Kidney (tissue), 14 donors: ENCODE results near the gene YPEL3. TPM values are rescaled to one million over a fixed set of nuclear protein-coding genes. Genes with fewer than 3 reads are reported as not detected.

Source experiments
- DNase-seq, 5 donors: peaks; one replicate each; pipeline ENCODE4 v3.0.0-alpha.2; 2013 to 2020
- FAIRE-seq: peaks from 2 replicates; lab custom pipeline; 2012; peaks lifted over from hg19 to GRCh38; lab: Jason Lieb, UNC
- H3K27ac ChIP-seq, 2 donors: one replicate each; pipeline ENCODE4 v1.7.0; 2013; ENCODE audit warnings: low read depth in 2 of 2, low read length in 2 of 2, inconsistent platforms in 1 of 2
- H3K27me3 ChIP-seq: one replicate; pipeline ENCODE4 v1.7.1; 2013; ENCODE audit warnings: low read length, inconsistent platforms; ENCODE audit not compliant: control insufficient read depth, insufficient read depth
- H3K36me3 ChIP-seq, 3 donors: one replicate each; pipeline versions ENCODE4 v1.7.0 to v1.7.1; 2013; ENCODE audit warnings: low read length in 3 of 3, control low read depth in 1 of 3, inconsistent platforms in 1 of 3; ENCODE audit not compliant: insufficient read depth in 3 of 3, control insufficient read depth in 2 of 3
- H3K4me1 ChIP-seq, 3 donors: one replicate each; pipeline versions ENCODE4 v1.7.0 to v1.7.1; 2013; ENCODE audit warnings: low read length in 3 of 3, inconsistent platforms in 1 of 3, low read depth in 1 of 3; ENCODE audit not compliant: control insufficient read depth in 2 of 3, insufficient read depth in 2 of 3
- H3K4me3 ChIP-seq, 3 donors: one replicate each; pipeline versions ENCODE4 v1.7.0 to v1.8.1; 2013; ENCODE audit warnings: low read length in 3 of 3, control low read depth in 1 of 3, inconsistent platforms in 1 of 3
- H3K9ac ChIP-seq, 3 donors: one replicate each; pipeline versions ENCODE4 v1.7.0 to v1.7.1; 2013; ENCODE audit warnings: low read length in 3 of 3, control low read depth in 1 of 3, inconsistent platforms in 1 of 3
- H3K9me3 ChIP-seq, 3 donors: one replicate each; pipeline versions ENCODE4 v1.7.0 to v1.7.1; 2013; ENCODE audit warnings: low read length in 3 of 3, control low read depth in 1 of 3, inconsistent platforms in 1 of 3; ENCODE audit not compliant: control insufficient read depth in 2 of 3, insufficient read depth in 1 of 3
- intact Hi-C: fragments of 100-400 bp; cut with DNase I; formaldehyde crosslinking; loops from one replicate; pipeline ENCODE4 v1.11.1; 2022
- polyA plus RNA-seq: library from polyadenylated mRNA; stranded (reverse); fragments of 350-450 nt; fragmentation: Illumina TruSeq; extraction: RNeasy Lipid Tissue Mini Kit (QIAGEN cat#74804); gene quantifications from one replicate; pipeline ENCODE4 v1.2.3, GENCODE V29; 2014; ENCODE audit warnings: low read depth, low replicate concordance; ENCODE audit not compliant: insufficient read depth
- total RNA-seq: library from RNA; stranded (reverse); fragmentation: NEBNext Ultra II Directional; extraction: Animal tissue kit (Norgen Biotek cat#: 25700); gene quantifications from one replicate; pipeline ENCODE4 v1.2.1, GENCODE V29; 2021
- TF ChIP-seq, protein P1 (sequence below): IDR thresholded peaks from 3 replicates; pipeline ENCODE4 v1.5.1; 2012; ENCODE audit warnings: mild to moderate bottlenecking, moderate library complexity, borderline replicate concordance; ENCODE audit not compliant: insufficient read depth; ENCODE audit errors: extremely low read depth
- donor health status: control.
- donor health status: control.
- donor health status: control.
- donor health status: control.
- donor health status: control.
- donor health status: DM: yes; HTN: yes; CAD: no.
- donor health status: Normal renal cell carcinoma (clear cell type).

The YPEL3 gene
- total and polyA plus RNA-seq, 2 donors from 2014 or later, result 40.0 to 107 TPM

DNA sequence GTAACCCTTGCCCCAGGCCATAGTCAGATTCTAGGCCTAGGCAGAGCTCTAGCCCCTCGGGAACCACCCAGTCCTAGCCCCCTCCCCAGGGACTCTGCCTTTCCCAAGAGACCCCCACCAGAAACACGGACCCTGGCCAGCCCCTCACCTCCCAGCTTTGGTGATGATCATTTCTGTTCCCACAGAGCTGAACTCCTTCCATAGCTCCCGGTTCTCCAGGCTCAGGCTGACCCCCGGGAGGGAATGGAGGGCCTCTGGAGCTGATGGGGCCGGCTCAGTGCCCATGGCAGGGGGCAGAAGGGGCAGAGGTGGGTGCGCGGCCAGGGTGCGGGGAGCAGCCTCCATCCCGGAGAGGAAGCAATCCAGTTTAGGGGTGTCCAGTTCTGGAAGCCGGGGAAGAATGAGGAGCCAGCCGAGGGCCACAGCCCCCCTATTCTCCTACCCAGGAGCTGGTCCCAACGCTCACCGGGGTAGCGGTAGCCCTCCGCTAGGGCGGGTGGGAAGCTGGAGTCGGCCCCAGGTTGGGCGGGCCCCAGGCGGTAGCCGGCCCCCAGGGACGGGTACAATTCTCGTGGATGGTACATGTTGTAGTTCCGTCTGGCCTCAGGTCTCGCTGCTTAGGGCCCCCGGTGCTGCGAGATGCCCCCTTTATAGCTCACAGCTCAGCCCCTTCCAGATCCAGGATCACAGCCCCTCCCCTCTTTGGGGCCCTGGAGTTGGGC, 5.2 kb downstream of the YPEL3 start:
- no peak overlapping the region for H3K4me3 ChIP-seq
- intact Hi-C loops, result no loop called here
- TF ChIP-seq, protein P1, sequence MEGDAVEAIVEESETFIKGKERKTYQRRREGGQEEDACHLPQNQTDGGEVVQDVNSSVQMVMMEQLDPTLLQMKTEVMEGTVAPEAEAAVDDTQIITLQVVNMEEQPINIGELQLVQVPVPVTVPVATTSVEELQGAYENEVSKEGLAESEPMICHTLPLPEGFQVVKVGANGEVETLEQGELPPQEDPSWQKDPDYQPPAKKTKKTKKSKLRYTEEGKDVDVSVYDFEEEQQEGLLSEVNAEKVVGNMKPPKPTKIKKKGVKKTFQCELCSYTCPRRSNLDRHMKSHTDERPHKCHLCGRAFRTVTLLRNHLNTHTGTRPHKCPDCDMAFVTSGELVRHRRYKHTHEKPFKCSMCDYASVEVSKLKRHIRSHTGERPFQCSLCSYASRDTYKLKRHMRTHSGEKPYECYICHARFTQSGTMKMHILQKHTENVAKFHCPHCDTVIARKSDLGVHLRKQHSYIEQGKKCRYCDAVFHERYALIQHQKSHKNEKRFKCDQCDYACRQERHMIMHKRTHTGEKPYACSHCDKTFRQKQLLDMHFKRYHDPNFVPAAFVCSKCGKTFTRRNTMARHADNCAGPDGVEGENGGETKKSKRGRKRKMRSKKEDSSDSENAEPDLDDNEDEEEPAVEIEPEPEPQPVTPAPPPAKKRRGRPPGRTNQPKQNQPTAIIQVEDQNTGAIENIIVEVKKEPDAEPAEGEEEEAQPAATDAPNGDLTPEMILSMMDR, result no peak
- H3K36me3 ChIP-seq, result peaks cover 4 to 10% (median 5%) of the 10 kb centered on the region in 3 donors
- H3K9me3 ChIP-seq, result no peaks in the 10 kb centered on the region
- peak overlapping the region in 1 of 3 donors; percentile 67 for H3K9ac ChIP-seq
- DNase-seq (peak in 1 of 5 donors; percentile 75), FAIRE-seq (no peak)
- H3K27me3 ChIP-seq, result no peaks in the 10 kb centered on the region
- peaks cover 0 to 26% (median 16%) of the 10 kb centered on the region in 3 donors for H3K4me1 ChIP-seq
- peak overlapping the region; percentile 3 to 76 for H3K27ac ChIP-seq

DNA sequence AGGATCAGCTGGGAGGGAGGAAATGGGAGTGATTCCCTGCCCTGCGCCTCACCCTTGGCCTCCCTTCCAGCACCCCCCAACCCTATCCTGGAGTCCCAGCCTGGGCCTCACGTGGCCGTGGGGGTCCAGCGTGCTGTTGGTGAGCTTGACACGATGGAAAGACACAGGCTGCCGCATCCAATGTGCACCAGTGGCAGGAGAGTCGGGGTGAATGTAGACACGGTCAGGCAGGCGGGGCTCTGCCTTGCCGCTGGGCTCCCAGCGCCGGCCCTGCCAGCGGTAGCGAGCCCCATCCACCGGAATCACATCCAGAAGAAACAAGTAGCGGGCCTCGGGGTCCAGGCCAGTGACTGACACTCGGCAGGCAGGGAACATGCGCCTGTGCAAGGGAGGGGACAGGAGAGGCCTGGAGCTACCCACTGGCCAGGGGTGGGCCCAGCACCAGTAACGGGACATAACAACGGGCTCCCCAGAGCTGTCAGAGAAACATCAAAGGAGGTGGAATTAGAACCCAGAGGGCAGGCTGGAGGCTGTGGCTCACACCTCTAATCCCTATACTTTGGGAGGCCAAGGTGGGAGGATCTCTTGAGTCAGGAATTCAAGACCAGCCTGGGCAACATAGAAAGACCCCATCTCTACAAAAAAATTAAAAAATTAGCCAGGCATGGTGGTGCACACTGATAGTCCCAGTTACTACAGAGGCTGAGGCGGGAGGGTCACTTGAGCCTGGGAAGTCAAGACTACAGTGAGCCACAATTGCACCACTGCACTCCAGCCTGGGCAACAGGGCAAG, 7.0 kb downstream of the YPEL3 start:
- no peak for FAIRE-seq

DNA sequence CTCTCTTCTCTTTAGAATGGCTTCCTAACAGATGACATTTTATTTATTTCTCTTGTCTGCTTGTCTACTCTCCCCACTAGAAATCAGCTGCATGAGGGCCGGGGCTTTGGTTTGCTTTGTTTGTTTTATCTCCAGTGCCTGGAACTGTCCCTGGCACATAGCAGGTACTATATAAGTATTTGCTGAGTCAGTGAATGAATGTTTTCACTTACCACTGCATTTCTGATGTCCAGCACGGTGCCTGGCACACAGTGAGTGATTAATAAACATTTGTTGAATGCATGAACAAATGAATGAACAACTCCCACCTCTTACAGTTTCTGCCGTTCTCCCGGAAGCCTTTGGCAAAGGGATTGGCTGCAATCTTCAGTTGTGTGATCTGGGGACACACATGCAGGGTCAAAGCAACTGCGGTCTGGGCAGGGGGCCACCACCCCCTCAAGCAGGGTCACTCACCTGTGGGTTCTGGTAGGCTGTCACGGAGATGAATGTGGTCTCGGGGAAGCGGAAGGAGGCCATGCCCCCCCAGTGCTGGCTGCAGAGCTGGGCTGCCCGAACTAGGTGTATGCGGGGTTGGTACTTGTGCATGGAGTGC, 7.7 kb downstream of the YPEL3 start:
- no peak for FAIRE-seq
- intact Hi-C loops, result no loop called here

More for the DNA sequence above, 7.0 kb downstream of the YPEL3 start:
- TF ChIP-seq, protein P1, result no peak
- Histone ChIP-seq H3K27me3 (no peaks in the 10 kb centered on the region), H3K27ac (no peak overlapping the region), H3K4me3 (no peak overlapping the region), H3K4me1 (peaks cover 0 to 15% (median 5%) of the 10 kb centered on the region in 3 donors), H3K36me3 (peaks cover 1 to 10% (median 6%) of the 10 kb centered on the region in 3 donors), H3K9me3 (no peaks in the 10 kb centered on the region), H3K9ac (no peak overlapping the region)
- DNase-seq, result no peak
- intact Hi-C loops, result no loop called here

More for the DNA sequence above, 7.7 kb downstream of the YPEL3 start:
- TF ChIP-seq, protein P1, result no peak
- no peaks in the 10 kb centered on the region for H3K9me3 ChIP-seq
- no peak overlapping the region for H3K27ac ChIP-seq
- peaks cover 0 to 12% (median 5%) of the 10 kb centered on the region in 3 donors for H3K4me1 ChIP-seq
- no peak overlapping the region for H3K4me3 ChIP-seq
- H3K27me3 ChIP-seq, result no peaks in the 10 kb centered on the region
- no peak for DNase-seq
- H3K36me3 ChIP-seq, result peaks cover 0 to 13% (median 9%) of the 10 kb centered on the region in 3 donors
- no peak overlapping the region for H3K9ac ChIP-seq
